UCSD-AML1 (cell line): ENCODE data around the gene MARK1.

Source experiments
- DNase-seq: peaks from one replicate; lab custom pipeline; 2025; ENCODE audit not compliant: unreplicated experiment; lab: John Stamatoyannopoulos, UW

MARK1 gene

GRCh38 chr1:220527908-220528678, at the start of gene MARK1:
Gene MARK1, plus strand, starts transcription at chr1:220528136. Its CDS starts 687 bp downstream, at chr1:220528823.
- DNase-seq: no peak

DNA sequence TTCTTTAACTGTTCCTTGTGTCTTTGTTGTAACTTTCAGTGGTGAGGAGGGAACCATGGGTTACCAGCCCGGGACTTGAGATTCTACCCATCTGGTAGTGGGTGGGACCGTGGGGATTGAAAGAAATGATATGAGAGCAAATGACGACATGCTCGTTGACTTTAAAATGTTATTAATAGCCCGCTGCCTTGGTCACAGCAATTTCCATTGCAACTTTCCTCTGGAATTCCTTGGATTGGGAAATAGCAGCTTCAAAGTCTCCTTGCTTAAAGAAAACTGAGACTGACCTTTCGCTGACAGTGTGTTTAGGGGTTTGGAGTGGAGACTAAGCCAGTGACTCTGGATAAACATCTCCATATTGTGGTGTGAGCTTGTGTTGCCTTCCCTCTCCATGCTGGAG, 44.2 kb upstream of the MARK1 start:
- no peak for DNase-seq

DNA sequence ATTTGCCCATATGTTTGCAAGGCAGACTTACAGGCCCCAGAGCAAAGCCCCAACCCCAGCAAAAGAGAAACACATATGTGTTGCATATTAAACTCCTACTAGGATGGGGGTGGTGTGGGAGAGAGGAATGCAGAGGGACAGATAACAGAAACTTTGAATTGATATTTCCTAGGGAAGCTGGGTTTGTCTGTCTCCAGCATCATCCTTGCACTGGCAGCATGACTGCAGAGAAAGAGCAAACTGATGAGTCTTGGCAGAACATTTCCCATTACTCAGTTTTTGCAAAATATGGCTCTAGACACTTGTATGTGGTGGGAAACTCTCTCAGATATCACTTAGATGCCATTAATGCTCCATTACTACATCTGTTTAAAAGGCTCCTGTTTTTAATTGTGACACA, 43.8 kb upstream of the MARK1 start:
- no peak for DNase-seq

DNA sequence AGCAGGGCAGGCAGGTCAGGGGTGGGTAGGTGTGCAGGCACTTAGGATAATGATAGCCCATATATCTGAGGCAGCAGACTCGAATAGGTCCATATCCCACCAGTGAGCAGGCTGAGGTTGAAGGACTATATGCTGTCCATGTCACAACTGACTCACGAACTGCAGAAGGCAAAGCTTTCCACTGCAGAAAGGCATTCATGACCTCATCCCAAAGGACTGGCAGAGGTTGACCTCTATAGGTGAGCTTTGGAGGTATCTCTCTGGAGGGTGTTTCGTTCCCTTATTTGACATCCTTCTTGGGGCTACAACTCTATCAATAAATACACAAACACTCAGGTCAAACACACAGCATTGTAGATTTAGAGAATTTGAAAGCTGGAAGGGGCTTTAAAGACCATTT, 42.8 kb upstream of the MARK1 start:
- DNase-seq: no peak

DNA sequence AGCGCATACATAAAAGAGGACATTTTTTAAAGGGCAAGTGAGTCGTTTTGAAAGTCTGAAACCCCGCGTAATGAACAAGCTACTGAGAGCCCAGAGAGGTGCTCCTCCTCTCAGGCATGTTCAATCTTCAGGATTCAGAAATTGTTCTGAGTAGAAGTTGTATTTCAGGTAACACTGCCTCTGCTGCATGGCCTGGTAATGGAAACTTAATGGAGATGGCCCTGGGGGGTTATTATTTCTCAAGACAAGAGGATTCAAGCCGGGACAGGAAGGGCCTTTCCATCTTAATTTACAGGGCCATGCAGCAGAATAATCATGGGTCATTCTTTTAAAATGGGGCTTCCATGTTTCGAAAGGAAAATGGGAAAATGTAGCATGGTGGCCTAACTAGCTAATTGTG, 42.1 kb upstream of the MARK1 start:
- DNase-seq: no peak

GRCh38 chr1:220487297-220487820, 40.6 kb upstream of the MARK1 start:
- no peak for DNase-seq

DNA sequence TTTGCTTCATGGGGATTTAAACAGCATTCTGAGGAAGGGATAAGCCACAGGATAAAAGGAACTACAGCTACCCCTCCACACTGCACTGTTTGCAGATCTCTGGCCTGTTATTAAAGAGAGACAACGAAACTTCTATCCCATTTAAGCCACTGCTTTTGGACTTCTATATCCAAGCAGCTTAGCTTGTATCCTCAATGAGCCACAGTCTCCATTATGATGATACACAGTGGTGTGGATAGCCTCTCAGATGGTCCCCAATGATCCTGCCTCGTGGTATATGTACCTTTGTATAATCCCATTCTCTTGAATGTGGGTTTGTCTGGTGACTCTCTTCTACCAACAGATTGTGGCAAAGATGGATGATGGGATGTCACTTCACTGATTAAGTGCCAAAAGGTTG, 36.0 kb upstream of the MARK1 start:
- DNase-seq: no peak

- no peak for DNase-seq
These were observed 30.6 kb upstream of the MARK1 start for GRCh38 chr1:220497220-220497947.

- DNase-seq: no peak
These were observed 29.7 kb upstream of the MARK1 start for GRCh38 chr1:220498188-220498587.

DNA sequence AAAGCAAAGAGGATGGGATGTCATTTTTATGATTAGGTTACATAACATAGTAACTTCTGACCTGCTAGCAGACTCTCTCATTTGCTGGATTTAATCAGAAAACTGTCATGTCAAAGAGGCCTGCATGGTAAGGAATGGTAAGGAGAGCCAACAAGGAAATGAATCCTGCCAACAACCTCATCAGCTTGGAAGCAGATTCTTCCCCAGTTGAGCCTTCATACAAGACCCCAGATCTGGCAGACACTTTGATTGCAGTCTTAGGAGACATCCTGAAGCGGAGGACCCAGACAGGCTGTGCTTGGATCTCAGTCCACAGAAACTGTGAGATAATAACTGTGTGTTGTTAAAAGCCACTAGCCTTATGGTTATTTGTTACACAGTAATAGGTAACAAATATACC, 27.6 kb upstream of the MARK1 start:
- DNase-seq: no peak

- no peak for DNase-seq
These were observed 23.6 kb upstream of the MARK1 start for GRCh38 chr1:220504329-220504728.

DNA sequence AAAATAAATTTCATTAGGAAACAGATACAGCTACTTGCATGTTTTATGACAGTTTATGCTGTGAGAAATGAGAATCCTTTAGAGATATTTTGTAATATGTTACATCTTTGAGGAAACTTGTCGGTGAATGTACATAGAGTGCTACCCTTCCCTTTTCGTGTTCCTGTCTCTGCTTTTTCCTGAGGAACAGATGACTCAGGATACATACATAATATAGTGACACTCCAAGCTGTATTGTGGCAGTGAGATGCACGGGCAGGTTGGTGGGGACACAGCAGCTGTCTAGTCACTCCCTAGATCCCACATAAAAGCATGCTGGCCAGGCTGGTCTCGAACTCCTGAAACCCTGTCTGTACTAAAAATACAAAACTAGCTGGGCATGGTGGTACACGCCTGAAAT, 20.9 kb upstream of the MARK1 start:
- DNase-seq: no peak

GRCh38 chr1:220511179-220511578, 16.8 kb upstream of the MARK1 start:
- DNase-seq: no peak

DNA sequence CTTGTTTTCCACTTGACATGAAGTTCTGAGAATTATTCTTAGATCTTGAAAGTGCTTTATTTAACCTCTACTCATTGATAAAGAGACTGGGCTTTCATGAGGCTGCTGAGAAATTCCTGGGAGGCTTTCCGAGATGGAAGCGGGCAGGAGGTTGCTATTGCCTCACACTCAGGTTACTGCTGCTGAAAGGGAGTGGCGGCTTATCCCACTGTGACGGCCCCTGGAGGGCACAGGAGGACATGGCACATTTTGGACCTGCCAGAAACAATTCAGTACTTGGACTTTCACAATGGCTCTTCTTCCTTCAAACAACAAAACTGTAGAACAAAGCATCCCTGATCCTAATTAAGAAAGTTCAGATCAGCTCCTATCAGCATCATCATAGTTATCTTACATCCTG, 16.2 kb upstream of the MARK1 start:
- DNase-seq: no peak

DNA sequence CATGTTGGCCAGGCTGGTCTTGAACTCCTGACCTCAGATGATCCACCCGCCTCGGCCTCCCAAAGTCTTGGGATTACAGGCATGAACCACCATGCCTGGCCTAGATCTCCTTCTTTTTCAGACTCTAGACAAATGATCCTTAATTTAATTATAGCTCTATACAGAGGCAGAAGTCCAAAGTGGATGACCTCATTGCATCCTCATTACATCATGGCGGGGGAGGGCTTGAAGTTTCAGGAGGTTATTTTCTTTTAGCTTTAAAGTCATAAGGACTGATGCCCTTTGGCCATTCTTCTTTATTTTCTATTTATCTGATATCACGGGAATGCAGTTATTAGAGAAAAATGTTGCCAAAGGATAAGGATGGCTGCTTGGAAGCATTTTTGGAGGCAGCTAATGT, 14.1 kb upstream of the MARK1 start:
- no peak for DNase-seq

DNA sequence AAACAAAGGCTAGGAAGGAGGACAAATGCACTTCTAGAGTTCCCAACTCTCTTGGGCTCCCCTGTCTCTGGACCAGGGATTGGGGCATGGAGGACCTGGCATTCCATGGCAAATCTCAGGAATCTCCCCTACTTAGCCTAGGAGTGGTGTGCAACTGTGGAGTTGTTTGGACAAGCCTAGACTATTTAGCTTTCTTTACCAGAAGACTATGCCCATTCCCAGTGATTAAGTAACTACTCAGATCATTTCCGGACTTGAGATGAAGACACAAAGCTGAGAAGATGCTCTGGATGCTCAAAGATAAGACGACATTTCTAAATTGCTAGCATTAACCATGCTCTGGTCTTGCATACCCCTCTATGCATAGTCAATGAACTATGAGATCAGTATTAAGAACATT, 13.7 kb upstream of the MARK1 start:
- no peak for DNase-seq

DNA sequence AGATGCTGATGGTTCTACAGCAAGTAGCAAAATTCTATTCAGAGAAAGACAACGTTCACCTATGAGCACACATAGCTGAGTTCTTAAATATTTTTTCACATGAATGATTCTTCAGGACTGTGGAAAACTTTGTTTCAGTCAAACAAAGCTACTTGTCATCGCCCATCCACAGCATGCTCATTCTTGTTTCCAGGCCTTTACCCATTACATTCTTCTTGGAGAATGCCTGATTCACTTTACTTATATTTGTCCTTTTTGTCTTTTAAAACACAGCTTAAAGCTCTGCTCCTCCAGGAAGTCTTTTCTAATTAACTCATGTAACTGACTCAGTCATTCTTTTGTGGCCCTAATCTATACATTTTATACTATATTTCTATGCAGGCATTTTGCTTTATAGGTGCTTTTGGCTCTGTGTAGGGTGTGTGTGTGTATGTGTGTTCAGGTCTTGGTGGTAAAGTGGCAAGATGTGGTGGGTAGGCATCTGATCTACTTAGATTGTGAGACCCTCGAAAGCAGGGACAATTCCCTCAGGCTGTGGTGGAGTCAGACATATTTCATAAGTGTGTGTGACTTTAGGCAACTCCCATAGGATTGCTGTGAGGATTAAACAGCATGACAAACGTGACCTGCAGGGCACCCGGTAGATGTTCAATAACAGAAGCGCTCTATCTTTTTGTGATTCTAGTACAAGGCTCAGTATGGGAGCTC, 11.8 kb upstream of the MARK1 start:
- DNase-seq: no peak

- no peak for DNase-seq
These were observed 11.3 kb upstream of the MARK1 start for GRCh38 chr1:220516722-220517042.

GRCh38 chr1:220521778-220522177, 6.2 kb upstream of the MARK1 start:
- DNase-seq: no peak

- no peak for DNase-seq
These were observed 1.6 kb upstream of the MARK1 start for GRCh38 chr1:220526294-220526693.

DNA sequence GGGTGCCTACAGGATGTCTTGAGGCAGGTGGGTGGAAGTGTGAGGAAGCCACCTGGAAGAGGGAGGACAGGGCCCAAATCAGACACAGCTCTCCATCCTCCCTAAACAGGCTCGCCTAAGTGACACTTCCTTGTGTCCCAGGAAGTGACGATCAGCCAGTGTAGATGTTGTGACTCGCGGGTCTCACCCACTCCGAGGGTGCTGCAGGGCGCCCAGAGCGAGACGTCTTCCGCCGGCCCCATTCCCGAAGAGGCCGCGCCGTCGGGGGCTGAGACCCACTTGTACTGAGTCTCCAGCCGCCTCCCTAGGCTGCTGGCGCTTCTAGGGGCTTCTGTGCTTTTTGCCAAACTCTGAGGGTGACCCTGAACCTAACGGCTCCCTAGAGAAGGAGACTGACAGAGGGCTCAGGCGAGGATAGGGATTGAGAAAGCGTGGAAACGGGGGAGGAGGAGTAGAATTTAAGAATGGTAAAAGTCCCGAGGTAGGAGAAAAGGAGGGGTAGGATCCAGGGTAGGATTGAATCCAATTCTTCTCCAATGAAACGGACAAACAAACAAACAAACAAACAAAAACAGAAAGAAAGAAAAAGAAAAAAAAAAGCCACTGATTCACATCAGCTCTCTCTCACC, 543 bp upstream of the MARK1 start:
- no peak for DNase-seq
